ENCODE results near the gene SIPA1L3. TPM values are rescaled to one million over a fixed set of nuclear protein-coding genes. Genes with fewer than 3 reads are reported as not detected.

Gene SIPA1L3
- polyA plus RNA-seq, 2 of the 4 experiments (the other 2 are of a cell fraction), result 28.9 to 50.6 TPM

- TF ChIP-seq, protein P1, sequence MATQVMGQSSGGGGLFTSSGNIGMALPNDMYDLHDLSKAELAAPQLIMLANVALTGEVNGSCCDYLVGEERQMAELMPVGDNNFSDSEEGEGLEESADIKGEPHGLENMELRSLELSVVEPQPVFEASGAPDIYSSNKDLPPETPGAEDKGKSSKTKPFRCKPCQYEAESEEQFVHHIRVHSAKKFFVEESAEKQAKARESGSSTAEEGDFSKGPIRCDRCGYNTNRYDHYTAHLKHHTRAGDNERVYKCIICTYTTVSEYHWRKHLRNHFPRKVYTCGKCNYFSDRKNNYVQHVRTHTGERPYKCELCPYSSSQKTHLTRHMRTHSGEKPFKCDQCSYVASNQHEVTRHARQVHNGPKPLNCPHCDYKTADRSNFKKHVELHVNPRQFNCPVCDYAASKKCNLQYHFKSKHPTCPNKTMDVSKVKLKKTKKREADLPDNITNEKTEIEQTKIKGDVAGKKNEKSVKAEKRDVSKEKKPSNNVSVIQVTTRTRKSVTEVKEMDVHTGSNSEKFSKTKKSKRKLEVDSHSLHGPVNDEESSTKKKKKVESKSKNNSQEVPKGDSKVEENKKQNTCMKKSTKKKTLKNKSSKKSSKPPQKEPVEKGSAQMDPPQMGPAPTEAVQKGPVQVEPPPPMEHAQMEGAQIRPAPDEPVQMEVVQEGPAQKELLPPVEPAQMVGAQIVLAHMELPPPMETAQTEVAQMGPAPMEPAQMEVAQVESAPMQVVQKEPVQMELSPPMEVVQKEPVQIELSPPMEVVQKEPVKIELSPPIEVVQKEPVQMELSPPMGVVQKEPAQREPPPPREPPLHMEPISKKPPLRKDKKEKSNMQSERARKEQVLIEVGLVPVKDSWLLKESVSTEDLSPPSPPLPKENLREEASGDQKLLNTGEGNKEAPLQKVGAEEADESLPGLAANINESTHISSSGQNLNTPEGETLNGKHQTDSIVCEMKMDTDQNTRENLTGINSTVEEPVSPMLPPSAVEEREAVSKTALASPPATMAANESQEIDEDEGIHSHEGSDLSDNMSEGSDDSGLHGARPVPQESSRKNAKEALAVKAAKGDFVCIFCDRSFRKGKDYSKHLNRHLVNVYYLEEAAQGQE (IDR thresholded peaks at IDR 0.05), result no peak
- TF ChIP-seq TP53 (CRISPR knock-in tag; IDR thresholded peaks at IDR 0.05) (no peak), RARB (CRISPR knock-in tag; IDR thresholded peaks at IDR 0.05) (no peak), ZSCAN20 (CRISPR knock-in tag; IDR thresholded peaks at IDR 0.05) (no peak), JUNB (IDR thresholded peaks at IDR 0.05) (no peak), ZC3H11A (IDR thresholded peaks at IDR 0.05) (no peak), ZNF302 (CRISPR knock-in tag; IDR thresholded peaks at IDR 0.05) (no peak)
Measured at GRCh38 chr19:37930416-37930815, 23.4 kb downstream of the SIPA1L3 start (continued).

DNA sequence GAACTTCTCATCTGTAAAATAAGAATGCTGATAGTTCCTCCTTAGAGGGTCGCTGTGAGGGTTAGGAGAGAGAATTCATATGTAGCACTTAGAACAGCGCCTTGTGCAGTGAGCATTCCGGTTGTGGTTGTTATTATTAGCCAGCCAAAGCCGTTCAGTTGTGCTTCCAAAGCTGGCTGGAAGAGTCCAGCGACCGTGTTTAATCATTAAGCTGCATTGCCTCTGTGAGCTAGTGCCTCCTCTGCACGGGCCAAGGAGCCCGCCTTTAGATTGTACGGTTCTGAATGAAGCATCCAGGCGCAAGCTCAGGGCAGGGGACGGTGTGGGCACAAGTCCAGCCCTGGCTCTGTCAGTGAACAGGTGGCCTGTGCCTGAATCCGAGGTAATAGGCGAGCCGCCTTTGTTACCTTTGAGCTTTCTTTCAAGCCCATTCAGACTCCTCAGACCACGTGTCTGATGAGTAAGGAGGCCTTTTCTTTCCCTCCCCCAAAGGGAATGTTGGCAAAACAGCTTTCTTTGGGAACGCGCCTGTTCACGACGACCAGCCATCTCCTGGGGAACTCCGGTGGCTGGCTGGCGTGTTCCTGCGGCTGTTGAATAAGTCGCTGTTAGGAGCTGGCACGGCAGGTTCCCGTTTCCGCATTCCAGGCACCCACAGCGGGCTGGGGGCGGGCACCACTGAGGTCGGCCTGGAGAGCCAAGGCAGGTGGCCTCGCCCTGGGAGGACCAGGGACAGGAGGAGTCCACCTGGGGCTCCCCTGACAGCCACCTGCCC is 25.1 kb downstream of the SIPA1L3 start:
- POLR2A ChIA-PET, result interaction anchor here (0.6 to 4.2 kb wide), 25 partner anchors 8 to 1902 kb away, joined by 3 to 57 read pairs (median 4); partner anchors contain the start of genes DYRK1B, SIPA1L3 and WDR87
- peak overlapping the region; percentile 88 to 95 for H3K27ac ChIP-seq
- H3K4me2 ChIP-seq, result peak overlapping the region; percentile 95
- ATAC-seq (peak; percentile 72 to 86), FAIRE-seq (peak; percentile 100), DNase-seq (ENCODE audit: low read depth in 1 of 2, low spot score in 1 of 2) (peak; percentile 96 to 97)
- WGBS (ENCODE audit: missing lambda C conversion rate), result under 1% methylated on average over 29 of the region's 30 CpGs
- H3K9me3 ChIP-seq, result peaks cover 29% of the 10 kb centered on the region
- peak overlapping the region; percentile 51 for H3K4me3 ChIP-seq
- H3K4me1 ChIP-seq, result peaks cover 61% of the 10 kb centered on the region
- CTCF ChIA-PET, result interaction anchor here (0.6 to 5.2 kb wide), 38 partner anchors 8 to 1822 kb away, joined by 3 to 57 read pairs (median 5); partner anchors contain the start of genes CATSPERG, SIPA1L3 and WDR87
- TF ChIP-seq TP53 (CRISPR knock-in tag; IDR thresholded peaks at IDR 0.05) (peak; percentile 92; the same call in 1 of the 2 replicates), MYC (IDR thresholded peaks at IDR 0.05; ENCODE audit: borderline replicate concordance, low read length) (peak; percentile 94), BHLHE40 (IDR thresholded peaks at IDR 0.05; ENCODE audit: low read depth, low read length) (peak; percentile 44; the same call in 1 of the 2 replicates), ZFP36 (IDR thresholded peaks at IDR 0.05; ENCODE audit: borderline replicate concordance, partially characterized antibody) (peak; percentile 23), BCL3 (IDR thresholded peaks at IDR 0.05) (peak; percentile 78), RNF2 (IDR thresholded peaks at IDR 0.05; ENCODE audit: borderline replicate concordance, low read depth) (no peak), HOXB5 (CRISPR knock-in tag; IDR thresholded peaks at IDR 0.05) (peak; percentile 82), RARB (CRISPR knock-in tag; IDR thresholded peaks at IDR 0.05) (peak; percentile 33; the same call in 1 of the 2 replicates), CHD2 (IDR thresholded peaks at IDR 0.05; ENCODE audit: low read length, partially characterized antibody) (peak; percentile 46), GATA3 (IDR thresholded peaks at IDR 0.05; ENCODE audit: borderline replicate concordance) (peak; percentile 64; the same call in 1 of the 2 replicates), KDM1A (IDR thresholded peaks at IDR 0.05; ENCODE audit: low read depth) (no peak), POLR2A (IDR thresholded peaks at IDR 0.05; ENCODE audit: low read length) (peak; percentile 66), HOXB13 (CRISPR knock-in tag; IDR thresholded peaks at IDR 0.05; ENCODE audit: low read depth) (no peak), EP300 (IDR thresholded peaks at IDR 0.05) (peak in 1 of 2 experiments; percentile 63; a peak in 1 of 5 replicates), FOSL2 (IDR thresholded peaks at IDR 0.05) (no peak), FOSL2 (CRISPR knock-in tag; IDR thresholded peaks at IDR 0.05) (peak; percentile 82), MAFK (IDR thresholded peaks at IDR 0.05; ENCODE audit: partially characterized antibody) (no peak), FOXS1 (CRISPR knock-in tag; IDR thresholded peaks at IDR 0.05) (0 out of 2 replicates have a peak, but pooled peaks have one; percentile 15), POLR2AphosphoS2 (conservative IDR thresholded peaks at IDR 0.05; ENCODE audit: low read length) (0 out of 2 replicates have a peak, but pooled peaks have one; percentile 65)
- TF ChIP-seq, protein P2, sequence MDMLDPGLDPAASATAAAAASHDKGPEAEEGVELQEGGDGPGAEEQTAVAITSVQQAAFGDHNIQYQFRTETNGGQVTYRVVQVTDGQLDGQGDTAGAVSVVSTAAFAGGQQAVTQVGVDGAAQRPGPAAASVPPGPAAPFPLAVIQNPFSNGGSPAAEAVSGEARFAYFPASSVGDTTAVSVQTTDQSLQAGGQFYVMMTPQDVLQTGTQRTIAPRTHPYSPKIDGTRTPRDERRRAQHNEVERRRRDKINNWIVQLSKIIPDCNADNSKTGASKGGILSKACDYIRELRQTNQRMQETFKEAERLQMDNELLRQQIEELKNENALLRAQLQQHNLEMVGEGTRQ (IDR thresholded peaks at IDR 0.05), result peak; percentile 89
- TF ChIP-seq, protein P3, sequence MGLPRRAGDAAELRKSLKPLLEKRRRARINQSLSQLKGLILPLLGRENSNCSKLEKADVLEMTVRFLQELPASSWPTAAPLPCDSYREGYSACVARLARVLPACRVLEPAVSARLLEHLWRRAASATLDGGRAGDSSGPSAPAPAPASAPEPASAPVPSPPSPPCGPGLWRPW (IDR thresholded peaks at IDR 0.05), result no peak
- TF ChIP-seq, protein P4, sequence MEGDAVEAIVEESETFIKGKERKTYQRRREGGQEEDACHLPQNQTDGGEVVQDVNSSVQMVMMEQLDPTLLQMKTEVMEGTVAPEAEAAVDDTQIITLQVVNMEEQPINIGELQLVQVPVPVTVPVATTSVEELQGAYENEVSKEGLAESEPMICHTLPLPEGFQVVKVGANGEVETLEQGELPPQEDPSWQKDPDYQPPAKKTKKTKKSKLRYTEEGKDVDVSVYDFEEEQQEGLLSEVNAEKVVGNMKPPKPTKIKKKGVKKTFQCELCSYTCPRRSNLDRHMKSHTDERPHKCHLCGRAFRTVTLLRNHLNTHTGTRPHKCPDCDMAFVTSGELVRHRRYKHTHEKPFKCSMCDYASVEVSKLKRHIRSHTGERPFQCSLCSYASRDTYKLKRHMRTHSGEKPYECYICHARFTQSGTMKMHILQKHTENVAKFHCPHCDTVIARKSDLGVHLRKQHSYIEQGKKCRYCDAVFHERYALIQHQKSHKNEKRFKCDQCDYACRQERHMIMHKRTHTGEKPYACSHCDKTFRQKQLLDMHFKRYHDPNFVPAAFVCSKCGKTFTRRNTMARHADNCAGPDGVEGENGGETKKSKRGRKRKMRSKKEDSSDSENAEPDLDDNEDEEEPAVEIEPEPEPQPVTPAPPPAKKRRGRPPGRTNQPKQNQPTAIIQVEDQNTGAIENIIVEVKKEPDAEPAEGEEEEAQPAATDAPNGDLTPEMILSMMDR (IDR thresholded peaks at IDR 0.05), result no peak
- TF ChIP-seq, protein P5, sequence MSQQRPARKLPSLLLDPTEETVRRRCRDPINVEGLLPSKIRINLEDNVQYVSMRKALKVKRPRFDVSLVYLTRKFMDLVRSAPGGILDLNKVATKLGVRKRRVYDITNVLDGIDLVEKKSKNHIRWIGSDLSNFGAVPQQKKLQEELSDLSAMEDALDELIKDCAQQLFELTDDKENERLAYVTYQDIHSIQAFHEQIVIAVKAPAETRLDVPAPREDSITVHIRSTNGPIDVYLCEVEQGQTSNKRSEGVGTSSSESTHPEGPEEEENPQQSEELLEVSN (IDR thresholded peaks at IDR 0.05; ENCODE audit: borderline replicate concordance, low read depth), result peak; percentile 94
